Fibroblast of the conjunctiva (primary cell): Measurements from ENCODE around the gene SKI.

Source experiments
- DNase-seq: peaks from one replicate; pipeline ENCODE4 v3.0.0-alpha.2; 2010; ENCODE audit warnings: low read depth

SKI gene

GRCh38 chr1:2354511-2355372 is 126.6 kb downstream of the SKI start:
- no peak for DNase-seq

GRCh38 chr1:2355373-2356261 is 127.5 kb downstream of the SKI start:
- no peak for DNase-seq

- no peak for DNase-seq
Observed at GRCh38 chr1:2356401-2356800, 128.3 kb downstream of the SKI start.

- DNase-seq, result no peak
Observed at GRCh38 chr1:2356911-2357845, 129.1 kb downstream of the SKI start.

GRCh38 chr1:2358072-2358471 is 130.0 kb downstream of the SKI start:
- DNase-seq, result no peak

GRCh38 chr1:2358651-2359640 is 130.8 kb downstream of the SKI start:
- DNase-seq, result no peak
